ENCODE measurements around the gene AMBRA1. TPM values are rescaled to one million over a fixed set of nuclear protein-coding genes. Genes with fewer than 3 reads are reported as not detected.

AMBRA1 gene
- polyA plus RNA-seq, 2 of the 4 experiments (the other 2 are of a cell fraction) = 11.5 to 13.4 TPM

GRCh38 chr11:46508360-46508759 is 85.5 kb downstream of the AMBRA1 start:
- Histone ChIP-seq H3K9me3 (no peaks in the 10 kb centered on the region), H3K4me1 (peaks cover 7% of the 10 kb centered on the region; the same call in 2 of the 3 replicates), H3K4me2 (no peak overlapping the region), H3K27ac (no peak overlapping the region), H3K4me3 (no peak overlapping the region)
- DNase-seq (ENCODE audit: low read depth in 1 of 2, low spot score in 1 of 2) (no peak), ATAC-seq (no peak), FAIRE-seq (no peak)
- CTCF ChIA-PET = interaction anchor here (2.9 to 10.9 kb wide), 2 partner anchors 18 to 119 kb away, joined by 10 to 91 read pairs; no protein-coding TSS in a partner anchor
- 96% methylated on average over 1 of the region's 1 CpG for WGBS (ENCODE audit: missing lambda C conversion rate)
- POLR2A ChIA-PET = interaction anchor here (0.8 kb wide), 1 partner anchor 9 kb away, joined by 5 read pairs; no protein-coding TSS in a partner anchor
- TF ChIP-seq CHD2 (IDR thresholded peaks at IDR 0.05; ENCODE audit: low read length, partially characterized antibody) (no peak), BCL3 (IDR thresholded peaks at IDR 0.05) (no peak), ELK1 (IDR thresholded peaks at IDR 0.05; ENCODE audit: low read depth, low read length) (no peak), NR3C1 (IDR thresholded peaks at IDR 0.05) (no peak), GATA3 (IDR thresholded peaks at IDR 0.05; ENCODE audit: borderline replicate concordance) (no peak)

- H3K4me3 ChIP-seq = no peak overlapping the region
- ChIA-PET CTCF (interaction anchor here (0.9 to 10.9 kb wide), 4 partner anchors 16 to 117 kb away, joined by 3 to 91 read pairs (median 6); no protein-coding TSS in a partner anchor), POLR2A (no interaction called here)
- no peaks in the 10 kb centered on the region for H3K9me3 ChIP-seq
- H3K4me2 ChIP-seq = no peak overlapping the region
- TF ChIP-seq JUN (IDR thresholded peaks at IDR 0.05) (no peak), SMC3 (IDR thresholded peaks at IDR 0.05) (no peak), TFCP2L1 (CRISPR knock-in tag; IDR thresholded peaks at IDR 0.05) (no peak)
- ATAC-seq (no peak), FAIRE-seq (no peak), DNase-seq (ENCODE audit: low read depth in 1 of 2, low spot score in 1 of 2) (no peak)
- WGBS (ENCODE audit: missing lambda C conversion rate) = 92% methylated on average over 2 of the region's 2 CpGs
- H3K27ac ChIP-seq = no peak overlapping the region
- H3K4me1 ChIP-seq = peaks cover 12% of the 10 kb centered on the region; the same call in 2 of the 3 replicates
Observed at GRCh38 chr11:46506483-46506791, 87.4 kb downstream of the AMBRA1 start.

GRCh38 chr11:46505741-46506482 is 87.9 kb downstream of the AMBRA1 start:
- ATAC-seq (peak in 1 of 2 experiments; percentile 32; a peak in 2 of 6 replicates), DNase-seq (ENCODE audit: low read depth in 1 of 2, low spot score in 1 of 2) (no peak), FAIRE-seq (no peak)
- H3K9me3 ChIP-seq = no peaks in the 10 kb centered on the region
- ChIA-PET CTCF (interaction anchor here (0.9 to 10.9 kb wide), 4 partner anchors 16 to 116 kb away, joined by 3 to 91 read pairs (median 6); no protein-coding TSS in a partner anchor), POLR2A (no interaction called here)
- H3K4me1 ChIP-seq = peaks cover 12% of the 10 kb centered on the region; the same call in 2 of the 3 replicates
- 78% methylated on average over 6 of the region's 6 CpGs for WGBS (ENCODE audit: missing lambda C conversion rate)
- no peak overlapping the region for H3K27ac ChIP-seq
- no peak for TF ChIP-seq CTCF (IDR thresholded peaks at IDR 0.05)
- TF ChIP-seq HDAC2 (IDR thresholded peaks at IDR 0.05) = no peak
- TF ChIP-seq PHF8 (IDR thresholded peaks at IDR 0.05; ENCODE audit: borderline replicate concordance, low read depth) = no peak
- no peak for TF ChIP-seq HES2 (IDR thresholded peaks at IDR 0.05)
- TF ChIP-seq FOXS1 (CRISPR knock-in tag; IDR thresholded peaks at IDR 0.05) = no peak
- TF ChIP-seq CBX2 (IDR thresholded peaks at IDR 0.05; ENCODE audit: borderline replicate concordance, low read depth) = no peak
- no peak for TF ChIP-seq TP53 (CRISPR knock-in tag; IDR thresholded peaks at IDR 0.05)
- no peak for TF ChIP-seq USF2 (IDR thresholded peaks at IDR 0.05)
- TF ChIP-seq SREBF2 (IDR thresholded peaks at IDR 0.05) = no peak
- TF ChIP-seq ATOH8 (CRISPR knock-in tag; IDR thresholded peaks at IDR 0.05; ENCODE audit: low read depth) = no peak
- TF ChIP-seq TFCP2L1 (CRISPR knock-in tag; IDR thresholded peaks at IDR 0.05) = no peak
- TF ChIP-seq CHD2 (IDR thresholded peaks at IDR 0.05; ENCODE audit: low read length, partially characterized antibody) = no peak
- no peak for TF ChIP-seq ZNF302 (CRISPR knock-in tag; IDR thresholded peaks at IDR 0.05)
- H3K4me3 ChIP-seq = no peak overlapping the region
- H3K4me2 ChIP-seq = no peak overlapping the region

All from A549 (cell line).